Keratinocyte (primary cell): ENCODE data around the gene TRIM9. TPM values are rescaled to one million over a fixed set of nuclear protein-coding genes. Genes with fewer than 3 reads are reported as not detected.

ENCODE experiments used
- DNase-seq: peaks from one replicate; pipeline ENCODE4 v3.0.0-alpha.2; 2011; ENCODE audit warnings: low read depth, missing footprints, low spot score
- FAIRE-seq: peaks from 2 replicates; lab custom pipeline; 2011; peaks lifted over from hg19 to GRCh38; lab: Jason Lieb, UNC
- H2AFZ ChIP-seq: 2 replicates; pipeline ENCODE4 v1.6.0; 2012; ENCODE audit warnings: low read length, control low read depth, inconsistent platforms; ENCODE audit not compliant: control insufficient read depth
- H3K27ac ChIP-seq: 2 replicates; pipeline ENCODE4 v1.5.1; 2011; ENCODE audit warnings: low read length; ENCODE audit not compliant: control insufficient read depth, insufficient read depth
- H3K27me3 ChIP-seq: 3 replicates; pipeline ENCODE4 v1.6.0; 2011; ENCODE audit warnings: low read length; ENCODE audit not compliant: control insufficient read depth, insufficient read depth; ENCODE audit errors: extremely low read depth
- H3K36me3 ChIP-seq, 2 experiments: 2 replicates in 1 of 2; 3 replicates in 1 of 2; pipeline ENCODE4 v1.5.1; 2011; ENCODE audit warnings: low read length in 2 of 2, mild to moderate bottlenecking in 1 of 2; ENCODE audit not compliant: control insufficient read depth in 2 of 2, insufficient read depth in 2 of 2; ENCODE audit errors: extremely low read depth in 1 of 2
- H3K4me1 ChIP-seq: 3 replicates; pipeline ENCODE4 v1.5.1; 2011; ENCODE audit warnings: low read length; ENCODE audit not compliant: control insufficient read depth, insufficient read depth; ENCODE audit errors: extremely low read depth
- H3K4me2 ChIP-seq: 3 replicates; pipeline ENCODE4 v1.6.0; 2011; ENCODE audit warnings: low read depth, low read length; ENCODE audit not compliant: control insufficient read depth, insufficient read depth; ENCODE audit errors: extremely low read depth
- H3K4me3 ChIP-seq, 3 experiments: fragments of 200-600 bp in 1 of 3; sonication (generic) in 1 of 3; 2 replicates in 2 of 3; 3 replicates in 1 of 3; pipeline ENCODE4 v1.5.1; 2011 to 2016; ENCODE audit warnings: low read length in 3 of 3, mild to moderate bottlenecking in 3 of 3, control low read depth in 2 of 3, inconsistent platforms in 1 of 3, low read depth in 1 of 3, mixed read lengths in 1 of 3, mixed run types in 1 of 3, moderate library complexity in 1 of 3; ENCODE audit not compliant: control insufficient read depth in 2 of 3, insufficient read depth in 2 of 3; ENCODE audit errors: extremely low read depth in 1 of 3
- H3K79me2 ChIP-seq: 2 replicates; pipeline ENCODE4 v1.6.0; 2012; ENCODE audit warnings: low read length; ENCODE audit not compliant: control insufficient read depth, insufficient read depth
- H3K9ac ChIP-seq: 3 replicates; pipeline ENCODE4 v1.6.0; 2011; ENCODE audit warnings: low read length; ENCODE audit not compliant: control insufficient read depth, insufficient read depth; ENCODE audit errors: extremely low read depth
- H3K9me1 ChIP-seq: 3 replicates; pipeline ENCODE4 v1.6.0; 2011; ENCODE audit warnings: low read length; ENCODE audit not compliant: control insufficient read depth, insufficient read depth; ENCODE audit errors: extremely low read depth
- H3K9me3 ChIP-seq: 2 replicates; pipeline ENCODE4 v1.5.1; 2012; ENCODE audit warnings: low read depth, low read length; ENCODE audit not compliant: control insufficient read depth
- H4K20me1 ChIP-seq: 3 replicates; pipeline ENCODE4 v1.6.0; 2011; ENCODE audit warnings: low read length; ENCODE audit not compliant: control insufficient read depth, insufficient read depth; ENCODE audit errors: extremely low read depth
- EZH2 ChIP-seq: IDR thresholded peaks from one replicate; pipeline ENCODE4 v1.6.1; 2012; ENCODE audit warnings: inconsistent platforms, mild to moderate bottlenecking, low read length, moderate library complexity
- dilution Hi-C: fragments of 300-500 bp; cut with MboI; formaldehyde crosslinking; loops from one replicate; pipeline ENCODE4 v1.7.0; 2020; ENCODE audit warnings: low sequenced_read_pairs; ENCODE audit not compliant: extremely low pct_ligation_motif_present
- polyA plus RNA-seq, 5 experiments: library from polyadenylated mRNA; depleted of rRNA in 3 of 5; stranded (reverse) in 3 of 5; stranded (forward) in 1 of 5; unstranded in 1 of 5; fragments of >200 nt; gene quantifications; 1 replicate in 1 of 5; 2 replicates in 3 of 5; 3 replicates in 1 of 5; pipeline versions ENCODE4 v1.2.1 to v1.2.3, GENCODE V29; 2011 to 2012; ENCODE audit warnings: missing spikeins in 2 of 5, low read depth in 1 of 5, low replicate concordance in 1 of 5
- TF ChIP-seq, protein P1 (sequence below), 3 experiments: IDR thresholded peaks in 1 of 3; conservative IDR thresholded peaks in 1 of 3; optimal IDR thresholded peaks in 1 of 3; 2 replicates in 2 of 3; 3 replicates in 1 of 3; pipeline versions ENCODE3 to v1.5.1; 2011; ENCODE audit warnings: low read length in 3 of 3, mild to moderate bottlenecking in 3 of 3, moderate library complexity in 2 of 3, control low read depth in 1 of 3, inconsistent platforms in 1 of 3; ENCODE audit not compliant: insufficient read depth in 2 of 3; ENCODE audit errors: extremely low read depth in 1 of 3

TRIM9 gene
- polyA plus RNA-seq, 1 donor (not counting 4 experiments of a cell fraction or from before 2014, with no cell fraction given): 0.04 TPM

DNA sequence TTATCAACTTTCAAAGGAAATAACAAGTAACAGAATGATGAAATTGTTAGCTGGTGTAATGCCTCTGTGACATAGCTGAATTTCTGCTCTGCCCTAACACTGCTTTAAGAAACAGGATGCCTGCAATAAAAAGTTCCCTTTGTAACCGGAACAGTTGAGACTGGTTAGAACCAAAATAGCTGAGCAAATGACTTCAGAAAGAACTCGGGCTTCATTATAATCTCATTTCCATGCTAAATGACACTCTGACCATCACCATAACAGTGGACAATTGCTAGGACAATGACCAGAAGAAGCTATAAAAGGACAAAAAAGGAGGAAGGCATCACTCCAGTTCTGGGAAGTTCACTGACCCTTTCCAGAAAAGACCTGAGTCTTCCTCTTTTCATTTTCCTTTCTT, 127.1 kb downstream of the TRIM9 start:
- no peak overlapping the region for H3K4me2 ChIP-seq
- FAIRE-seq (no peak), DNase-seq (no peak)
- no peaks in the 10 kb centered on the region for H3K4me1 ChIP-seq
- no peak overlapping the region for H3K27ac ChIP-seq
- no peaks in the 10 kb centered on the region for H3K9me3 ChIP-seq
- no peak for TF ChIP-seq EZH2
- H2AFZ ChIP-seq: no peak overlapping the region
- H3K9me1 ChIP-seq: no peaks in the 10 kb centered on the region
- no peaks in the 10 kb centered on the region for H3K36me3 ChIP-seq
- H4K20me1 ChIP-seq: no peaks in the 10 kb centered on the region
- dilution Hi-C loops: no loop called here
- no peak overlapping the region for H3K9ac ChIP-seq
- H3K4me3 ChIP-seq: no peak overlapping the region
- no peaks in the 10 kb centered on the region for H3K27me3 ChIP-seq
- no peaks in the 10 kb centered on the region for H3K79me2 ChIP-seq

DNA sequence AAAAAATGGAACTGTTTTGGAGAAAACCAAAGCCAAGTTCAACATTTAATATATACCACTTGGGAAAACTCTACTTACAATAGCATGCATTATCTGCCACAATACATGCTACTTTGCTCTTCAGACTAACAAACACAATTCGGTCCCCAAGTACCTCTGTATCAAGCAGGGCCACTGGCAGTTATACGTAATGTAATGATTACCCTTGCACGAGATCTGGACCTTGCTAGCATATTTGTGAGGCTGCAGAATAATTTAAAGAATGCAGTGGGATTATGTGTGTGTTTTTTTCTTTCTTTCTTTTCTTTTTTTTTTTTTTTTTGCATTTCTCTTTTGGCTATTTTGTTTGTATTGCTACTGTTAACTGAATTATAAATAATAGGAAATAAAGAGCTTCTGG, 127.8 kb downstream of the TRIM9 start:
- H3K4me1 ChIP-seq: peaks cover 4% of the 10 kb centered on the region
- H3K27ac ChIP-seq: no peak overlapping the region
- no peaks in the 10 kb centered on the region for H3K36me3 ChIP-seq
- no peak overlapping the region for H3K4me3 ChIP-seq
- H3K4me2 ChIP-seq: no peak overlapping the region
- dilution Hi-C loops: no loop called here
- H4K20me1 ChIP-seq: no peaks in the 10 kb centered on the region
- FAIRE-seq (no peak), DNase-seq (no peak)
- no peaks in the 10 kb centered on the region for H3K27me3 ChIP-seq
- no peak overlapping the region for H2AFZ ChIP-seq
- no peaks in the 10 kb centered on the region for H3K9me3 ChIP-seq
- no peaks in the 10 kb centered on the region for H3K9me1 ChIP-seq
- H3K9ac ChIP-seq: no peak overlapping the region
- H3K79me2 ChIP-seq: no peaks in the 10 kb centered on the region
- TF ChIP-seq, protein P1, sequence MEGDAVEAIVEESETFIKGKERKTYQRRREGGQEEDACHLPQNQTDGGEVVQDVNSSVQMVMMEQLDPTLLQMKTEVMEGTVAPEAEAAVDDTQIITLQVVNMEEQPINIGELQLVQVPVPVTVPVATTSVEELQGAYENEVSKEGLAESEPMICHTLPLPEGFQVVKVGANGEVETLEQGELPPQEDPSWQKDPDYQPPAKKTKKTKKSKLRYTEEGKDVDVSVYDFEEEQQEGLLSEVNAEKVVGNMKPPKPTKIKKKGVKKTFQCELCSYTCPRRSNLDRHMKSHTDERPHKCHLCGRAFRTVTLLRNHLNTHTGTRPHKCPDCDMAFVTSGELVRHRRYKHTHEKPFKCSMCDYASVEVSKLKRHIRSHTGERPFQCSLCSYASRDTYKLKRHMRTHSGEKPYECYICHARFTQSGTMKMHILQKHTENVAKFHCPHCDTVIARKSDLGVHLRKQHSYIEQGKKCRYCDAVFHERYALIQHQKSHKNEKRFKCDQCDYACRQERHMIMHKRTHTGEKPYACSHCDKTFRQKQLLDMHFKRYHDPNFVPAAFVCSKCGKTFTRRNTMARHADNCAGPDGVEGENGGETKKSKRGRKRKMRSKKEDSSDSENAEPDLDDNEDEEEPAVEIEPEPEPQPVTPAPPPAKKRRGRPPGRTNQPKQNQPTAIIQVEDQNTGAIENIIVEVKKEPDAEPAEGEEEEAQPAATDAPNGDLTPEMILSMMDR (optimal IDR thresholded peaks at IDR 0.05 in 1 of 3, IDR thresholded peaks at IDR 0.05 in 1 of 3, conservative IDR thresholded peaks at IDR 0.05 in 1 of 3; ENCODE audit: extremely low read depth in 1 of 3, insufficient read depth in 2 of 3, low read length in 3 of 3): no peak
- TF ChIP-seq EZH2: no peak
